Naive thymus-derived CD4-positive, alpha-beta T cell (primary cell): ENCODE data around the gene ACIN1. TPM values are rescaled to one million over a fixed set of nuclear protein-coding genes. Genes with fewer than 3 reads are reported as not detected.
"Not testable (repeated sequence)": the region's sequence is repeated elsewhere in the genome, so short reads cannot be mapped to it uniquely, and the experiment has no call there.

Experiments
- ATAC-seq: fragments of 150-1000 bp; cut with Tn5 transposase; 2 replicates; pipeline ENCODE4 v1.10.0; 2021; ENCODE audit warnings: mild to moderate bottlenecking, moderate library complexity
- CTCF ChIA-PET: fragments of 350-600 bp; sonication (Branson Sonifier 250); formaldehyde crosslinking; loops from one replicate; lab custom pipeline; 2021; ENCODE audit warnings: antibody characterized with exemption; lab: Charles Lee
- POLR2A ChIA-PET: fragments of 350-600 bp; sonication (Branson Sonifier 250); formaldehyde crosslinking; loops from one replicate; lab custom pipeline; 2021; ENCODE audit warnings: antibody characterized with exemption, inconsistent platforms; lab: Charles Lee
- DNase-seq, 9 donors: peaks; one replicate each; pipeline versions ENCODE4 v3.0.0 to v3.0.0-alpha.2; 2020 to 2022; ENCODE audit warnings: mixed read lengths in 1 of 9
- H3K27ac ChIP-seq: one replicate; pipeline ENCODE4 v1.7.0; 2013; ENCODE audit warnings: mild to moderate bottlenecking, low read depth, low read length, moderate library complexity
- H3K27me3 ChIP-seq, 2 donors: one replicate each; pipeline ENCODE4 v1.7.0; 2013; ENCODE audit warnings: low read length in 2 of 2, mild to moderate bottlenecking in 2 of 2, moderate library complexity in 2 of 2; ENCODE audit not compliant: control insufficient read depth in 2 of 2, insufficient read depth in 2 of 2
- H3K36me3 ChIP-seq, 3 experiments: 1 replicate in 2 of 3; 2 replicates in 1 of 3; pipeline ENCODE4 v1.7.0; 2013; ENCODE audit warnings: low read length in 3 of 3, mild to moderate bottlenecking in 3 of 3, moderate library complexity in 1 of 3; ENCODE audit not compliant: insufficient read depth in 3 of 3, control insufficient read depth in 2 of 3
- H3K4me1 ChIP-seq, 2 donors: one replicate each; pipeline ENCODE4 v1.7.0; 2013; ENCODE audit warnings: low read length in 2 of 2, mild to moderate bottlenecking in 2 of 2, moderate library complexity in 1 of 2; ENCODE audit not compliant: control insufficient read depth in 2 of 2, insufficient read depth in 2 of 2
- H3K4me3 ChIP-seq: 2 replicates; pipeline ENCODE4 v1.7.0; 2013; ENCODE audit warnings: mild to moderate bottlenecking, low read length
- H3K9me3 ChIP-seq, 3 experiments: 1 replicate in 2 of 3; 2 replicates in 1 of 3; pipeline ENCODE4 v1.7.0; 2013; ENCODE audit warnings: low read length in 3 of 3; ENCODE audit not compliant: control insufficient read depth in 2 of 3
- H3K27ac Mint-ChIP-seq, 9 donors: one replicate each; pipeline ENCODE4 v1.8.0; 2020 to 2022; ENCODE audit warnings: mixed read lengths in 9 of 9, mild to moderate bottlenecking in 8 of 9, moderate library complexity in 5 of 9, inconsistent platforms in 2 of 9
- H3K27me3 Mint-ChIP-seq, 5 donors: one replicate each; pipeline ENCODE4 v1.8.0; 2021 to 2022; ENCODE audit warnings: mixed read lengths in 5 of 5, mild to moderate bottlenecking in 1 of 5
- H3K36me3 Mint-ChIP-seq, 5 donors: one replicate each; pipeline ENCODE4 v1.8.0; 2020 to 2022; ENCODE audit warnings: mixed read lengths in 5 of 5, mild to moderate bottlenecking in 3 of 5, inconsistent platforms in 1 of 5
- H3K4me1 Mint-ChIP-seq, 7 donors: one replicate each; pipeline ENCODE4 v1.8.0; 2020 to 2022; ENCODE audit warnings: mixed read lengths in 7 of 7, mild to moderate bottlenecking in 3 of 7, inconsistent platforms in 1 of 7
- H3K4me3 Mint-ChIP-seq, 10 donors: one replicate each; pipeline ENCODE4 v1.8.0; 2020 to 2022; ENCODE audit warnings: mild to moderate bottlenecking in 10 of 10, mixed read lengths in 10 of 10, moderate library complexity in 6 of 10, inconsistent platforms in 2 of 10
- H3K9me3 Mint-ChIP-seq, 11 donors: one replicate each; pipeline ENCODE4 v1.8.0; 2020 to 2022; ENCODE audit warnings: mixed read lengths in 11 of 11, mild to moderate bottlenecking in 4 of 11, inconsistent platforms in 1 of 11, moderate library complexity in 1 of 11
- intact Hi-C, 2 donors: fragments of 100-400 bp; cut with micrococcal nuclease; formaldehyde crosslinking; loops; one replicate each; pipeline ENCODE4 v1.15.1; 2023
- polyA plus RNA-seq, 2 donors: library from polyadenylated mRNA; unstranded; fragments of 300-500 nt; fragmentation: Illumina TruSeq; gene quantifications; one replicate each; pipeline ENCODE4 v1.2.3, GENCODE V29; 2021
- total RNA-seq, 6 experiments: library from RNA in 5 of 6; stranded (reverse) in 5 of 6; gene quantifications; 1 replicate in 5 of 6; 2 replicates in 1 of 6; pipeline ENCODE4 v1.2.3 and lab custom pipeline; 2021 to 2026

The ACIN1 gene
- total and polyA plus RNA-seq, 7 experiments from 2014 or later = 8.7 to 360 (median 241) TPM

DNA sequence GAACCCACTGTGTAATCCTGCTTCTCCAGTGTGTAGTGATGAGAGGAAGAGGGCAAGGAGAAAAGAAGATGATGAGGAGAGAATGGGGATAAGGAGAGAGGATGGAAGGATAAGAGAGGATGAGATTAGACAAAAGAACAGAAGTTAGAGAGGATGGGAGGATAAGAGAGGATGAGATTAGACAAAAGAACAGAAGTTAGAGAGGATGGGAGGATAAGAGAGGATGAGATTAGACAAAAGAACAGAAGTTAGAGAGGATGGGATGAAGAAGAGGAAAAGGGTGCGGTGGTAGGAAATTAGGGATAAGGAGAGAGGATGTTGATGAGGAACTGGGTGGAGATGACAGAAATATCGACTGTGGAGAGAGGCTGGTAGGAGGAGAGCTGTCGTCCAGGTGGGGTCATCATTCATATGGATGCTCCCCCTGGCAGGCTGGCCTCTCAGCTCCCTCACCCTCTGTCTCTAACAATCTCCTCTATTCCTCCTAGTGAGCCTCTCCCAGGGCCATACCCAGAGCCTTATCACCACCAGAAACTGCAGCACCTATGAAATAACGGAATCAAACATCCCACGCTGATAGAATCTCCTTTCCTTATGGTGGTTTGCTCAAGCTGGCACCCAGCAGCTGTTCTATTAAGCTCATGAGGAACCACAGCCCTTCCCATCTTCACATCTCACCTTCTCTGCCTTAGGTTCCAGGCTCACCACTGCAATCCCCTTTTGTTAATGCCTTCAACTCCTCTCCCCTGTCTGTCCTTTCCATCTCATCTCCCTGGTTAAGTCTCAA lies 15.8 kb upstream of the ACIN1 start:
- no peak for ATAC-seq
- Histone ChIP-seq H3K27me3 (no peaks in the 10 kb centered on the region), H3K36me3 (no peaks in the 10 kb centered on the region), H3K4me3 (no peak overlapping the region), H3K9me3 (no peaks in the 10 kb centered on the region), H3K27ac (no peak overlapping the region), H3K4me1 (no peaks in the 10 kb centered on the region)
- no peaks in the 10 kb centered on the region for H3K36me3 Mint-ChIP-seq
- H3K27ac Mint-ChIP-seq = no peak overlapping the region
- intact Hi-C loops = no loop called here
- H3K4me1 Mint-ChIP-seq = peaks cover 0 to 13% (median 8%) of the 10 kb centered on the region in 7 donors
- ChIA-PET CTCF (interaction anchor here (0.6 to 3.4 kb wide), 4 partner anchors 9 to 40 kb away, joined by 3 to 11 read pairs (median 4); no protein-coding TSS in a partner anchor), POLR2A (interaction anchor here (0.7 to 1.4 kb wide), 2 partner anchors 9 to 73 kb away, joined by 3 to 4 read pairs; no protein-coding TSS in a partner anchor)
- no peak for DNase-seq
- peaks cover 0 to 9% (median 0%) of the 10 kb centered on the region in 5 donors for H3K27me3 Mint-ChIP-seq
- H3K9me3 Mint-ChIP-seq = no peaks in the 10 kb centered on the region
- H3K4me3 Mint-ChIP-seq = no peak overlapping the region

DNA sequence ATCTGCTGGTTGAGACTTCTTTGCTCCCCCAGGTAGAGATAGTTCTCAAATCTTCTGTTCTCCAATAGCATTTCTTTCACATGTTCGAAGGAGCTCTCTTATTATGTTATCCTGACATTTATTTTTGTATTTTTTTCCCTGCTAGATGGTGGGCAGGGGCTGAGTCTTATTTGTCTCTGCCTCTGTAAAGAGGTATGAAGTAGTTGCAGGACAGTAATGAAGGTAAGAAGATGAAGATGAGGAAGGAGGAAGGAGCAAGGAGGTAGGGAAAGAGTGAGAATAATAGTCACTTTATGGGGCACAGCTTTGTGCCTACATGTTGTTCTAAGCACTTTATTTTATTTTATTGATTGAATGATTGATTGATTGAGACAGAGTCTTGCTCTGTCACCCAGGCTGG lies 14.8 kb upstream of the ACIN1 start:
- H3K4me3 ChIP-seq = no peak overlapping the region
- H3K4me1 Mint-ChIP-seq = peaks cover 0 to 7% (median 5%) of the 10 kb centered on the region in 7 donors
- CTCF ChIA-PET = interaction anchor here (1.8 to 3.4 kb wide), 3 partner anchors 10 to 41 kb away, joined by 7 to 11 read pairs (median 9); no protein-coding TSS in a partner anchor
- no peaks in the 10 kb centered on the region for H3K27me3 ChIP-seq
- no peaks in the 10 kb centered on the region for H3K9me3 Mint-ChIP-seq
- POLR2A ChIA-PET = interaction anchor here (1.4 kb wide), 1 partner anchor 10 kb away, joined by 4 read pairs; no protein-coding TSS in a partner anchor
- H3K36me3 Mint-ChIP-seq = no peaks in the 10 kb centered on the region
- DNase-seq (no peak), ATAC-seq (no peak)
- no peaks in the 10 kb centered on the region for H3K4me1 ChIP-seq
- intact Hi-C loops = loop anchor here (1.0 kb wide), 2 partner anchors 32 to 40 kb away; no protein-coding TSS in a partner anchor
- no peaks in the 10 kb centered on the region for H3K36me3 ChIP-seq
- H3K27me3 Mint-ChIP-seq = peaks cover 0 to 7% (median 0%) of the 10 kb centered on the region in 5 donors
- no peak overlapping the region for H3K27ac ChIP-seq
- no peak overlapping the region for H3K27ac Mint-ChIP-seq
- no peaks in the 10 kb centered on the region for H3K9me3 ChIP-seq
- no peak overlapping the region for H3K4me3 Mint-ChIP-seq

DNA sequence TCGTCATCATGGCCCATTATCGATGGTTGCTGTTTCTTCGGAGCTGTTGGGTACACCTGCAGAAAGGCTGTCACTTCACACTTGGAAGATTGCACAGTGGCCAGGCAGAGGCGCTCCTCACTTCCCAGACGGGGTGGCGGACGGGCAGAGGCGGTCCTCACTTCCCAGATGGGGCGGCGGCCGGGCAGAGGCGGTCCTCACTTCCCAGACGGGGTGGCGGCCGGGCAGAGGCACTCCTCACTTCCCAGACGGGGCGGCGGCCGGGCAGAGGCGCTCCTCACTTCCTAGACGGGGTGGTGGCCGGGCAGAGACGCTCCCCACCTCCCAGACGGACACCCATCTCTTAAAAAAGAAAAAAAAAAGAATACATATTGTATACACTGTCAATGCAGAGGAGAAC lies 13.2 kb upstream of the ACIN1 start:
- POLR2A ChIA-PET = not testable (repeated sequence)

DNA sequence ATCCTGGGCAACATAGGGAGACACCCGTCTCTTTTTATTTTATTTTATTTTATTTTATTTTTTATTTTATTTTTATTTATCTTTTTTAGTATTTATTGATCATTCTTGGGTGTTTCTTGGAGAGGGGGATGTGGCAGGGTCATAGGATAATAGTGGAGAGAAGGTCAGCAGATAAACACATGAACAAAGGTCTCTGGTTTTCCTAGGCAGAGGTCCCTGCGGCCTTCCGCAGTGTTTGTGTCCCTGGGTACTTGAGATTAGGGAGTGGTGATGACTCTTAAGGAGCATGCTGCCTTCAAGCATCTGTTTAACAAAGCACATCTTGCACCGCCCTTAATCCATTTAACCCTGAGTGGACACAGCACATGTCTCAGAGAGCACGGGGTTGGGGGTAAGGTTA lies 12.7 kb upstream of the ACIN1 start:
- H3K9me3 ChIP-seq, H3K4me1 ChIP-seq, H3K4me1 Mint-ChIP-seq, H3K27me3 ChIP-seq, H3K27ac ChIP-seq, ATAC-seq, H3K4me3 Mint-ChIP-seq, H3K36me3 ChIP-seq, H3K4me3 ChIP-seq, DNase-seq, POLR2A ChIA-PET, H3K36me3 Mint-ChIP-seq, H3K27me3 Mint-ChIP-seq, H3K9me3 Mint-ChIP-seq, H3K27ac Mint-ChIP-seq, intact Hi-C loops: not testable (repeated sequence)
- CTCF ChIA-PET = interaction anchor here (0.7 to 1.5 kb wide), 2 partner anchors 12 to 19 kb away, joined by 3 to 5 read pairs; no protein-coding TSS in a partner anchor

More for the DNA sequence above, 13.2 kb upstream of the ACIN1 start:
- H3K9me3 ChIP-seq, H3K27ac Mint-ChIP-seq, DNase-seq, H3K27me3 ChIP-seq, intact Hi-C loops, H3K4me3 Mint-ChIP-seq, H3K4me3 ChIP-seq, H3K36me3 ChIP-seq, H3K27ac ChIP-seq, H3K4me1 Mint-ChIP-seq, H3K4me1 ChIP-seq, H3K27me3 Mint-ChIP-seq, H3K9me3 Mint-ChIP-seq, ATAC-seq, H3K36me3 Mint-ChIP-seq: not testable (repeated sequence)
- CTCF ChIA-PET = interaction anchor here (0.7 to 2.3 kb wide), 4 partner anchors 12 to 40 kb away, joined by 3 to 9 read pairs (median 6); no protein-coding TSS in a partner anchor

DNA sequence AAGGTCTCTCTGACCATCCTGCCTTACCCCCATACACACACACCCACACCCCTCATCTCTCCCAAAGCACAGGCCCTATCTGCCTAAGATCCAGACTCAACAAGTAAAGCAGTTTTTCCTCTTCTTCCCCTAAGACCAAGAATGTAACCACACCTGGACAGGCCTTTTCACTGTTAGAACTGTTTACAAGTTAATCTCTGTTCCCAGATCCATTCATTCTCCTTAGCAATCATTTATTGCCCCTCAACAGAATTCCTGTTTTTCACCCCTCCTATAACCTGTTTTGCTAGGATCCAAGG lies 11.8 kb upstream of the ACIN1 start:
- Histone ChIP-seq H3K27ac (no peak overlapping the region), H3K36me3 (no peaks in the 10 kb centered on the region), H3K9me3 (no peaks in the 10 kb centered on the region), H3K4me1 (no peaks in the 10 kb centered on the region), H3K4me3 (no peak overlapping the region), H3K27me3 (no peaks in the 10 kb centered on the region)
- H3K4me1 Mint-ChIP-seq = no peaks in the 10 kb centered on the region
- H3K4me3 Mint-ChIP-seq = no peak overlapping the region
- POLR2A ChIA-PET = interaction anchor here (1.0 to 1.8 kb wide), 2 partner anchors 11 to 18 kb away, joined by 4 to 6 read pairs; partner anchors contain the start of genes ACIN1 and C14orf119
- no peak for DNase-seq
- H3K9me3 Mint-ChIP-seq = no peaks in the 10 kb centered on the region
- CTCF ChIA-PET = interaction anchor here (1.1 to 1.4 kb wide), 2 partner anchors 12 to 38 kb away, joined by 3 to 7 read pairs; partner anchors contain the start of genes ACIN1 and C14orf119
- H3K27me3 Mint-ChIP-seq = peaks cover 0 to 7% (median 0%) of the 10 kb centered on the region in 5 donors
- ATAC-seq = no peak
- intact Hi-C loops = no loop called here
- H3K27ac Mint-ChIP-seq = no peak overlapping the region
- no peaks in the 10 kb centered on the region for H3K36me3 Mint-ChIP-seq

DNA sequence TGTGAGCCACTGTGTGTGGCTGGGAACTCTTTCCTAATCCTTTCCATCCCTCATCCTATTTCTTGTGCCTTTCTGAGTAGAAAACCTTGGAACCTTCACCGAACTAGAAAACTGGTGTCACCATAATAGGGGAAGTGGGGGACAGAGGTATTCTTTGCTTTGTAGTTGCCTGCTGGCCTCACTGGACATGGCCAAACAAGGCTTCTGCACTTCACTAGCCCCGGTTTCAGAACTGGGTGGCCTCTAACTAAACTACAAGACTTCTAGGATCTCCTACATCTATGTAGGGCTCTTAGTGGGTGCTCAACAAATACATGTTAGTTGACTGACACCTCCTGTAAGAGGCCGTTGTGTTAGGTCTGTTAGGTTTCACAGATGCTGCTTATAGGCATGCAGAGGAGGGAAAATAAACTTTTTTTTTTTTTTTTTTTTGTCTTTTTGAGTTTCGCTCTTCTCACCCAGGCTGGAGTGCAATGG lies 10.4 kb upstream of the ACIN1 start:
- Mint-ChIP-seq H3K4me3 (no peak overlapping the region), H3K27me3 (peaks cover 0 to 7% (median 0%) of the 10 kb centered on the region in 5 donors), H3K27ac (peak overlapping the region in 2 of 9 donors; percentile 45 to 73), H3K36me3 (no peaks in the 10 kb centered on the region), H3K4me1 (peaks cover 0 to 5% (median 0%) of the 10 kb centered on the region in 7 donors), H3K9me3 (no peaks in the 10 kb centered on the region)
- no peak overlapping the region for H3K4me3 ChIP-seq
- H3K4me1 ChIP-seq = no peaks in the 10 kb centered on the region
- no peak overlapping the region for H3K27ac ChIP-seq
- no peaks in the 10 kb centered on the region for H3K9me3 ChIP-seq
- intact Hi-C loops = no loop called here
- POLR2A ChIA-PET = interaction anchor here (0.7 to 1.8 kb wide), 2 partner anchors 10 to 952 kb away, joined by 5 to 6 read pairs; partner anchors contain the start of genes ACIN1 and C14orf119
- H3K36me3 ChIP-seq = no peaks in the 10 kb centered on the region
- no peak for DNase-seq
- no peak for ATAC-seq
- H3K27me3 ChIP-seq = no peaks in the 10 kb centered on the region
- CTCF ChIA-PET = interaction anchor here (1.4 kb wide), 1 partner anchor 10 kb away, joined by 7 read pairs; the partner anchor contains the start of genes ACIN1 and C14orf119
